ENCODE measurements around the gene MIF4GD.
"Not testable (repeated sequence)": the region's sequence is repeated elsewhere in the genome, so short reads cannot be mapped to it uniquely, and the experiment has no call there.

The MIF4GD gene

DNA sequence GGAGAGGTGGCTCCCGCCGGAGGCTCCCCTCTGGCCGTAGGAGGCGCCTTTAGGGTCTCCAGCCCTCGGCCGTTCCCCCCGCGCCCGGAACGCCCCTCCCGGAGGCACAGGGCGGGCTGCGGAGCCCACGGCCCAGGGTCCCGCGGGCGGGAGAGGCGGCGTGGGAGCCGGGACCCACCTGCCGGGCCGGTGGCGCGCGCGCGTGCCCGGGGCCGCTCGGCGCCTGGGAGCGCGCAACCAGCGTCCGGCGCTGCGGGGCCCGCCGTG is at the start of gene MIF4GD:
Gene MIF4GD (minus strand): TSS at position 266 of the 267 bp plus-strand sequence. CDS start 1,036 bp downstream, outside the sequence.
- in situ Hi-C loops (cut with HindIII; ENCODE audit: low sequenced_read_pairs), result no loop called here

DNA sequence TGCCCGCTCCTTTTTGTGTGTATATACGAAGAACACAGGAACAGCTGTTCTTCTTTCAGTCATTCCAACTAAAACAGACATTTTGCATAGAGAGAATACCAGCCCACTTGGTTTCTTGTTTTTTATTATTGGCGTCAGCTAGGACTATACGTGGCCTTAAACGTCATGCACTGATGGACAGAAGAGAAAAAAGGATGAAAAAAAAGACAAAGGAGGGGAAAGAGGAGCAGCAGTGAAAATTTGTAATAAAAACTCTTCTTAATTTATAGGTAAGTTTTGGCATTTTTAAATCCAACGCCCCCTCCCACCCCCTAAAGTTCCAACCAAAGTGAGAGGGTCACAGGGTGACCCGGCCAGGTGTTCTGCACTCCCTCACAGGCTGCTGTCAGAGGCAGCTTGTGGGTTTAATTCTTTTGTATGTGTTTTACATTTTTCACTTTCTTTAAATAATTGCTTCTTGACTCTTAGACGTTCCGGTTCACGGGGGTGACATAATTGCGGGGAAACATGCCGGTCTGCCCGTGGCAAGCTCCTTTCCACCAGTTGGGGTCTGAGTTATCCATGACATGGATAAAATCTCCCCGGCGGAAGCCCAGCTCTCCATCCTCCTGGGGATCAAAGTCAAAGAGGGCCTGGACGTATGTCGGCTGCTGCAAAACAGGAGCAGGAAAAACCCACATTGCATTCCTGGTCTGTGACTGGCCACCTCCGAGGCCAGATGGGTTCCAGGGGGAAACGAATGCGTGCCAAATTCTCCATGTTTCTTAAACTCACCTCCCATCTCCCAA is 49.1 kb upstream of the MIF4GD start:
- in situ Hi-C loops (cut with HindIII; ENCODE audit: low sequenced_read_pairs), result loop anchor here (5.0 kb wide), 2 partner anchors 58 to 77 kb away; partner anchors contain the start of genes GGA3 and MRPS7

GRCh38 chr17:75318615-75319222 is 47.7 kb upstream of the MIF4GD start:
- in situ Hi-C loops (cut with HindIII; ENCODE audit: low sequenced_read_pairs), result no loop called here

DNA sequence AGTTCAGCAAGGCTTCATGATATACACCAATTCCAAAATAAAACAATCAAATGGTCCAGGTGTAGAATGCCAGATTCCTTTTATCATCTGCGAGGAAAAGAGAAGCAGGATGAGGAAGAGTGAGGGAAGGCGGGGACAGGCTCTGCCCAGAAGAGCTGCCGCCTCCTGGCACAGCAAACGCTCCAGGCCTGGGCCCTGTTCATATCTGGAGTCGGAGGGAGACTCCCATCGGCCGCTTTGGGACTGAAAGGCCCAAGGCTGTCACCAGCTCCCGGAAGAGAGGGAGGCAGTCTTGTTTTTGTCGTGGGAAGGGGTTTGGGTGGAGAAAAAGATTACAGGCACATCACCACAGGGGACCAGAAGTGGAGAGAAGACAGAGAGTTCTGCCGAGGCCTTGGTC is 47.2 kb upstream of the MIF4GD start:
- in situ Hi-C loops (cut with HindIII; ENCODE audit: low sequenced_read_pairs), result no loop called here

GRCh38 chr17:75317671-75318070 is 46.6 kb upstream of the MIF4GD start:
- in situ Hi-C loops (cut with HindIII; ENCODE audit: low sequenced_read_pairs), result no loop called here

DNA sequence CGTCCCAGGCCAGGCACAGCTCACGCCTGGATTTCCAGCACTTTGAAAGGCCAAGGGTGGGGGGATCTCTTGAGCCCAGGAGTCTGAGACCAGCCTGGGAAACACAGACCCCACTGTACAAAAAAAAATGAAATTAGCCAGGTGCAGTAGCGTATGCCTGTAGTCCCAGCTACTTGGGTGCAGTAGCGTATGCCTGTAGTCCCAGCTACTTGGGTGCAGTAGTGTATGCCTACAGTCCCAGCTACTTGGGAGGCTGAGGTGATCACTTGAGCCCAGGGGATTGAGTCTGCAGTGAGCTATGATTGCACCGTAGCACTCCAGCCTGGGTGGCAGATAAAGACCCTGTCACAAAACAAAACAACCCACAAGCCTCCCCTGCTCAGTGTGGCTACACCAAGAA is 45.2 kb upstream of the MIF4GD start:
- in situ Hi-C loops (cut with HindIII; ENCODE audit: low sequenced_read_pairs), result no loop called here

DNA sequence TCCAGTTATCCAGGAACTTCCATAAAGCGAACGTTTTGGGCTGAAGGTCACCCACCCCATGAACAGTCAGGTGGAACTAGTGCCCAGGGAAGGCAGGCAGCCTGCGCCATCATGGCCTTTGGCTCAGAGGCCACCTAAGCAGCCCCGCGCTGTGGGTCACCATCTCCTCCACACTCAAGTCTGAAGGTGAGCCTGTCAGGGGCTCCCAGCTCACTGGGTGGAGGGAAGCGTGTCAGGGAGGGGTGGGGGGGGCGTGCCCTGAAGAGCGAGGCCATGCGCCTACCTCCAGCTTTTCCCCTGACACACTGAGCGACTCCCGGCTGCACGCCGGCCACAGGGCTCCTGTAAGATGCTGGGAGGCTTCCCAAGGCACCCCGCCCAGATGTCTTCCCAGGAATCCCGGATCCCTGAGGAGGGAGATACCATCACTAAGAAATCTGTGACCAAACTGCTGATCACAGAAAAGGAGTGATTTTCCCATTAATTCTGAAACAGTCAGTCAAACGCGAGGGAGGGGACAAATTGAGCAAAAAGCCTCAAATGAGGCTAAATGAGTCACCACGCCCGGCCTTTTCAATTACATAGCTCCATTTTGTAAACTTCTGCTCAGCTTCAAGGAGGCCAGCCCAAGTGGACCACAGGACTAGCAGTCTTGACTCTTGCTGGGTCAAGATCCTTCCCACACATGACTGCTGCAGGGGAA is 44.7 kb upstream of the MIF4GD start:
- in situ Hi-C loops (cut with HindIII; ENCODE audit: low sequenced_read_pairs), result no loop called here

DNA sequence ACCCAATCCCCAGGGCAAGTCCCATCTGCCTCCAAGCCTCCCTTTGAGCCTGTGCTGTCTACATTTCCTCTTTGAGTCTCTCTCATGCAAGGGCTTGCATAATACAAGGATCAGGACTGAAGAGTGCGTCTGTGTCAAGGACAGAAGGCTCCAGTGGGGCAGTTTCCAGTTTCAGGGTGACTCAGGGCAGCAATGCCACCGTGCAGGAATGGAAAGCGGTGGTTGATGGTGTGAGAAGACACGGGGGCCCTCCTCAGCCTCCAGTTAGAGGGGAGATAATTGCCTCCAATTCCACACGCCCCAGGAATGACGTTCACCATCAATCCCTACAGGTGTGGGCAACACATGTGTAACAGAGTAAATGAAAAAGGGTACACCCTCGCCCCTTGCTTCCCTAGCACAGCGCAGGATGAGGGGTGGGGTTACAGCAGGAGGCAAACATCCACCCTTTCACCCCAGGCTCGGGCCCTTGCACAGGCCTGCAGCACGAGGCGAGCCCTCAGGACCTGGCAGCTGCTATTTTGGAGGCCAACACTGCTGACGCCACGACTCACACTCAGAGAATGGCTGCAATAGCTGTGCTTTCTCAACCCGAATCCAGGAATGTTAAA is 43.0 kb upstream of the MIF4GD start:
- in situ Hi-C loops (cut with HindIII; ENCODE audit: low sequenced_read_pairs), result no loop called here

DNA sequence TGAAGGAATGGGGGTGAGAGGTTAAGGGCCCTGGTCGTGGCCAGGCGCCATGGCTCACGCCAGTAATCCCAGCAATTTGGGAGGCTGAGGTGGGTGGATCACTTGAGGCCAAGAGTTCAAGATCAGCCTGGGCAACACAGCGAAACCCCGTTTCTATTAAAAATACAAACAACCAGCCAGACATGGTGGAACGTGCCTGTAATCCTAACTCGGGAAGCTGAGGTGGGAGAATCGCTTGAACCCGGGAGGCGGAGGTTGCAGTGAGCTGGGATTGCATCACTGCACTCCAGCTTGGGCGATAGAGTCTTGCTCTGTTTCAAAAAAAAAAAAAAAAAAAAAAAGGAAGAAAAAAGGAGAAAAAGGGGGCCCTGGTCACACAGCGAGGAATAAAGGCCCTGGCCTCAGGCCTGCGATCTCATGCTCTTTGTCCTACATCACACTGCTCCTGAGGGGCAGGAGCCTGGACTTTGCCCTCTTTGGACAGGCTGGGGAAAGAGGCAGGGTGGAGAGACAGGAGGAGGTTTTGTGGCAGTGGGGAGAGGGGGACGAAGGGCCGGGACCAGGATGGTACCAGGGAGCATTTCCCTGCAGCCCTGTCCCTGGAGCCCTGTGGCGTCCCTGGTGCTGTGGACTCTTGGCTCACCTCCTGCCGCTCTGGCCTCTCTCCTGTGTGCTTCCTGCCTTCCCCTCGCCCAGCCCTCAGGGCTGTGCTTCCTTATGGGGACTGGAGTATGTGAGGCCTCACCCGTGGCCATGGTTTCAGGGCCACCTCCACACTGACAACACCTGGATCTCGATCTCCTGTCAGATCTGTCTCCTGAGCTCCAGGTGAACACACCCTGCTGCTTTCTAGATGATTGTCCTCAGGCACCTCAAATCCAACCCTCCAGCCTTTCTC is 38.0 kb upstream of the MIF4GD start:
- in situ Hi-C loops (cut with HindIII; ENCODE audit: low sequenced_read_pairs), result no loop called here

DNA sequence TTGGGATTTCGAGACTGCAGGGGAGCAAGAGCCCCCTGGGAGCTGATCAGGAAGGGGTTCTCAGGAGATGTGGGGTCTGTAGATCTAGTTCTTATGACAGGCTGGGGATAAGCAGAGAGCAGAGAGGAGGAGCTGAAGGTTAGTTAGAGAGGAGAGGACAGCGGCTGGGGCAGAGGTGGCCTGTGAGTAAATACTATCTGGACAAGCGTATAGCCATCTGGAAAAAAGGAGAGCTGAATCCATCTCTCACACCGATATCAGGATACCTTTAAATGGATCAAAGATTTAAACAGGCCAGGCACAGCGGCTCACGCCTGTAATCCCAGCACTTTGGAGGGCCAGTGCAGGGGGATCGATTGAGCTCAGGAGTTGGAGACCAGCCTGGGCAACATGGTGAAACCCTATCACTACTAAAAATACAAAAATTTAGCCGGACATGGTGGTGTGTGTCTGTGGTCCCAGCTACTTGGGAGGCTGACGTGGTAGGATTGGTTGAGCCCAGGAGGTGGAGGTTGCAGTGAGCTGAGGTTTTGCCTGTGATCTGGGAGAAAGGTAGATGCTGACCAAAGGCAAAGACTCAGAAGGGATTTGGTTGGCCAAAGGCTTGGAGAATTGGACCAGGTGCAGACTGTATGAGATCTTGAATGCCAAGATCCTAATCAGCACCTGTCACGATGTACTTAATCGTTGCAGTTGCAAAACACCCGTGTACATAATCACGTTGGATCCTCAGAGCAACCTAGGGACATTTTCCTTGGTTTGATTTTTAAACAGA is 37.1 kb upstream of the MIF4GD start:
- in situ Hi-C loops (cut with HindIII; ENCODE audit: low sequenced_read_pairs), result no loop called here

- in situ Hi-C loops (cut with HindIII; ENCODE audit: low sequenced_read_pairs), result no loop called here
These were observed 30.6 kb upstream of the MIF4GD start for GRCh38 chr17:75301502-75302206.

- in situ Hi-C loops (cut with HindIII; ENCODE audit: low sequenced_read_pairs), result no loop called here
These were observed 30.0 kb upstream of the MIF4GD start for GRCh38 chr17:75301049-75301448.

GRCh38 chr17:75300280-75300679 is 29.2 kb upstream of the MIF4GD start:
- in situ Hi-C loops (cut with HindIII; ENCODE audit: low sequenced_read_pairs), result no loop called here

DNA sequence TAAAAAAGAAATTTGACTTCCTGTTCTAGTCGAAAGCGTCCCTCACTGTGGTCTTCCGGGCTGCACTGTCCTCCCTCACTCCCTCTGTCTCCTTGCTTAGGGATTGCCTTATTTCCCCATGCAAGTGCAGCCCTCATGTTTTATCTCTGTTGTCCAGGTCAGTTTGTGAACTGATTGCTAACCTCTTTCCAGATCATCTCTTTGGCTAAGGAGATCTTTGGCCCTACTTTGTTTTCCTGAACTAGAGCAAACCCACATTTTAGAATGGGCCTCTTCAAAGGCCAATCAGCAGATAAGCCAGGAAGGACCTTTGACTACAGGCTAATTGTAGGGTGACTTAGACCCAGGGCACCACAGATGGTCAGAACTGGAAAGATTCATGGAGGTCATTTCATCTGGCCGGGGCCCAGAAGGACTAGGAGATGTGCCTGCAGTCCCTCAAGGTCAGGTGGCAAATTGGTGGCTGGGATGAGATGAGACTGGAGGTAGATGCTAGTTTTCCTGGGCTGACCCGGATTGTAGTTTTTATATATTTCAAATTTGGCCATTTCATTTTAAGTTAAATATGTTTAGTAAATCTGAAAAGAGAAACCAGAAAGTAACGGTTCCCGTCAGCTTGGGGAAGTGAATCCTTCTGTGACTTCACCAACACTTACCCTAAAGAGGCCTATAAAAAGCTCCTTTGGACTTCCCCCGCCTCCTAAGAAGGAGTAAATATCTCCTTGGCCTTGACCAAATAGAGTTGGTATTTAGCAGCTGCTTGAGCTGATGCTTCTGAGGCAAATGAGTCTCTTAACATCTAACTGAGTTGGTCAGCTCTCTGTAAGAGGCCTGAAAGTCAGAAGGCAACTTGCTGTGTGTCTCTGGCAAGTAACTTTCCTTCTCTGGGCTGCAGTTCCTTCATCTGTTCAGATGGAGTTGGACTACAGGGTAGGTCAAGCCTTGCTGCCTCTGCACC is 24.4 kb upstream of the MIF4GD start:
- in situ Hi-C loops (cut with HindIII; ENCODE audit: low sequenced_read_pairs), result no loop called here

DNA sequence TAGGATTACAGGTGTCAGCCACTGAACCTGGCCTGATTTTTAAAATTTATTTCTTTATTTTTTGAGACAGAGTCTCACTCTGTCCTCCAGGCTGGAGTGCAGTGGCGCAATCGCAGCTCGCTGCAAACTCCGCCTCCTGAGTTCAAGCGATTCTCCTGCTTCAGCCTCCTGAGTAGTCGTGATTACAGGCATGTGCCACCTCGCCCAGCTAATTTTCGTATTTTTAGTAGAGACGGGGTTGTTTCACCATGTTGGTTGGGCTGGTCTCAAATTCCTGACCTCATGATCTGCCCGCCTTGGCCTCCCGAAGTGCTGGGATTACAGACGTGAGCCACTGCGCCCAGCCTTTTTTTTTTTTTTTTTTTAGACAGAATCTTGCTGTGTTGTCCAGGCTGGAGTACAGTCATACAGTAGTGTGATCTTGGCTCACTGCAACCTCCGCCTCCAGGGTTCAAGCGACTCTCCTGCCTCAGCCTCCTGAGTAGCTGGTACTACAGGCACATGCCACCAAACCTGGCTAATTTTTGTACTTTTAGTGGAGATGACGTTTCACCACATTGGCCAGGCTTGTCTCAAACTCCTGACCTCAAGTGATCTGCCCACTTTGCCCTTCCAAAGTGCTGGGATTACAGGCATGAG is 21.9 kb upstream of the MIF4GD start:
- in situ Hi-C loops (cut with HindIII; ENCODE audit: low sequenced_read_pairs), result not testable (repeated sequence)

DNA sequence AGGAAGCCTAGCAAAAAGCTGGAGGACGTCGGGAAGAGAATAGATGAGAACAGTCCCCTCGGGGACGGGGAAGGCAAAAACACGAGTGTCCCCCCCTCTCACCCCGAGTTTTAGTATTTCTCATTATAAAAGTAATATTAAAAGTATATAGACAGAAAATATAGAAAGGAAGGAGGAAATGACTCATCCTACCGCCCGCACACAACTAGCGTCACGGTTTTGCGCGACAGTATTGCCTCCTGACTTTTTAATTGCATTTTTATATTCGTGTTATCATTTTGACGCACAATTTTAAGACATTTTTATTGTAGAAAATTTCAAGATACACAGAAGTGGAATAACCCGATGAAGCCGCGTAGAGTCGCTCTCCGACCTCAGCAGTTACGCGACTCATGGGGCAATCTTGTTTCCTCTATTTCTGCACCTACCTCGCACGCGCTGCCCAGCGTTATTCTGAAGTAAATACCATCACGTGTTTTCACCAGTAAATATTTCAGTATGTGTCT is 18.9 kb upstream of the MIF4GD start:
- in situ Hi-C loops (cut with HindIII; ENCODE audit: low sequenced_read_pairs), result no loop called here

GRCh38 chr17:75289115-75289831 is 18.2 kb upstream of the MIF4GD start, which contains the start of gene SLC25A19:
TSS of gene SLC25A19 (minus strand) at chr17:75289433. CDS start at chr17:75286764, 2,669 bp downstream.
- in situ Hi-C loops (cut with HindIII; ENCODE audit: low sequenced_read_pairs), result no loop called here
